Superior temporal gyrus (tissue), 1 donor: Measurements from ENCODE around the gene SMPX.

Source experiments
- DNase-seq: peaks from one replicate; pipeline ENCODE4 v3.0.0-alpha.2; 2016; ENCODE audit errors: extremely low spot score

Gene SMPX

DNA sequence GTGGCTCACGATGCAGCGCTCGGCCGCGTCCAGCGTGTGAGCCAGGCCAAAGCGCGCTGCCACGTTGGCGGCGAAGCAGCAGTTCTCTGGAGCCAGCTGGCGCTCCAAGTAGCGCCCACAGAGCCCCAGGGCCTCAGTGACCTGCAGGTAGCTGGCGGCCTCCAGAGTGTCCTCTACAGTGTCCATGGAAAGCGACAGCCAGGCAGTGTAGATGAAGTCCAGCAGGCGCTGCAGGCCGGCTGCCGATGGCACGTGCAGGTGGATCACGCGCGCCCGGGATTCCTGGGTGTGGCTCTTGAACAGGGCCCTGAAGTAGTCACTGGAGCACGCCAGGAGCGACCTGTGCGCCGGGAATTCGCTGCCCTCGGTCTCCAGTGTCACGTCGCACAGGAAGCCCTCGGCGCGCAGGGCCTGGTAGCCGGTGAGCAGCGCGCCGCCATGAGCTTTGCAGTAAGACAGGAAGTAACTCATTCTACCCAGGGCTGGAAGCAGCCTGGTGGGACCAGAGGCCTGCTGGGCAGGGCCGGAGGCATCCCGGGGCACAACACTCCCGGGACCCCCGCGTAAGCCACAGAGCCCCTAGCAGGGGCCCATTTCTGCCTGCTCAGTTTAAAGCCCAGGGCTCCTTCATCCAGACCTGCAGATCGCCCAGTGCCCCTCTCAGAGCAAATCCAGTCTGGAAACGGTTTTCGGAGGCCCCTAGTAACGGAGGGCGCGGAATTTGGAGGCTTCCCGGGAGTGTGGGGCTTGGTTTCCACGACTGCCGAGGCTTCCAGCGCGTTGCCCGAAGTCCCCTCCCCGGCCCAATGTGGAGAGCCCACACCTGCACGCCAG, 100.4 kb downstream of the SMPX start:
- DNase-seq = no peak

DNA sequence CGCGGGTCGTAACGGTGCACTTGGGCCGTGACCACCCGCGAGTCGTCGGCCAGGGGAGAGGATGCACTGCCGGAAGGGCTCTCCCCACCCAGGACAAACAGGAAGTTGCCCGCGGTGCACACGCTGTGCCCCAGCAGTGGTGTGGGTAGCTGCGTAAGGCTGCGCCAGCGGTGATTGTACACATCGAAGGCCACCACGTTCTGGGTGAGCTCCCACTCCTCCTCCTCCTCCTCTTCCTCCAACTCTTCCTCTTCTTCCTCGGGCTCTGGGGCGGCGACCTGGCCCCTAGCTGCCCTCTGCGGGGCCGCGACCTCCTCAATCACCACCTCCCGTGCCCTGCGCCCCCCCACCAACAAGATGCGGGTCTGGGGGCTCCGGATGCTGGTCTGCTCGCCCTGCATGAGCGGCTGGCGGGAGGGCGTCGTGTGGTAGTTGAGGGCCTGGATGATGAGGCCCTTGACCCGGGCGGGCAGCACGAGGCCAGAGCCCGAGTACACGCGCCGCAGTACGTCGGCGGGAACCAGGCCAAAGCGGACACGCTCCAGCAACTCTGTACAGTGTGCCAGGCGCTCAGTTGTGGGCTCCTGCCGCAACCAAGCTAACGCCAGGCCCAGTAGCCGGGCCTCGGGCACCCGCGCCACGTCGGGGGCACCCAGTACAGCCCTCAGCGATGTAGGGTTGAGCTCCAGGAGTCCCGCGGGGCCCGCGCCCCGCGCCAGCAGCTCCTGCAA, 101.2 kb downstream of the SMPX start:
- no peak for DNase-seq
